Measurements from ENCODE around the gene CRACR2A.

The CRACR2A gene

GRCh38 chr12:3740480-3741231, 12.3 kb downstream of the CRACR2A start:
- Histone ChIP-seq H3K9ac (ENCODE audit: low read length) (no peak overlapping the region), H3K27me3 (replicated peaks; ENCODE audit: control insufficient read depth, insufficient read depth, low read length) (no peaks in the 10 kb centered on the region), H3K36me3 (ENCODE audit: control insufficient read depth, insufficient read depth, low read length, severe bottlenecking) (no peaks in the 10 kb centered on the region), H3K4me1 (ENCODE audit: control insufficient read depth, insufficient read depth, low read length) (peaks cover 9% of the 10 kb centered on the region), H3K4me3 (ENCODE audit: low read length) (no peak overlapping the region), H3K9me3 (ENCODE audit: control insufficient read depth, low read length) (no peaks in the 10 kb centered on the region)
- no peak for DNase-seq (ENCODE audit: low read depth)

DNA sequence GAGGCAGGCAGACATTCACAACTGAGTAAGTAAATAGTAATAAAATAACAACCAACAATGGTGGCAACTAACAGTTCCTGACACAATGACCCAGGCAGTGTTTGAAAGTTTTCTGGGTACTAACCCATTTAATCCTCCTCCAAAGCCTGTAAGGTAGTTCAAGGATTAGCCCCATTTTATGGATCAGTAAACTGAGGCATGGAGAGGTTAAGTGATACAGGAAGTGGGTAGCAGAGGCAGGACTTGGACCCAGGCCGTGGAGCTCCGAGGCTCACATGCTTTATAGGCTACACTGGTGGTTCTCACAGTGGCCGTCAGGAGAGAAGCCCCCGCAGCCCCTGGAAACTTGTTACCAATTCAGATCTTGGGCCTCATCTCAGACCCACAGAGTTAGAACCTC, 17.5 kb downstream of the CRACR2A start:
- H3K9me3 ChIP-seq (ENCODE audit: control insufficient read depth, low read length) = no peaks in the 10 kb centered on the region
- DNase-seq (ENCODE audit: low read depth) = no peak
- no peaks in the 10 kb centered on the region for H3K4me1 ChIP-seq (ENCODE audit: control insufficient read depth, insufficient read depth, low read length)
- H3K27me3 ChIP-seq (replicated peaks; ENCODE audit: control insufficient read depth, insufficient read depth, low read length) = no peaks in the 10 kb centered on the region
- H3K9ac ChIP-seq (ENCODE audit: low read length) = no peak overlapping the region
- no peaks in the 10 kb centered on the region for H3K36me3 ChIP-seq (ENCODE audit: control insufficient read depth, insufficient read depth, low read length, severe bottlenecking)
- no peak overlapping the region for H3K4me3 ChIP-seq (ENCODE audit: low read length)

GRCh38 chr12:3732901-3733300, 20.0 kb downstream of the CRACR2A start:
- Histone ChIP-seq H3K4me3 (ENCODE audit: low read length) (no peak overlapping the region), H3K9me3 (ENCODE audit: control insufficient read depth, low read length) (no peaks in the 10 kb centered on the region), H3K36me3 (ENCODE audit: control insufficient read depth, insufficient read depth, low read length, severe bottlenecking) (no peaks in the 10 kb centered on the region), H3K9ac (ENCODE audit: low read length) (no peak overlapping the region), H3K27me3 (replicated peaks; ENCODE audit: control insufficient read depth, insufficient read depth, low read length) (no peaks in the 10 kb centered on the region), H3K4me1 (ENCODE audit: control insufficient read depth, insufficient read depth, low read length) (peaks cover 9% of the 10 kb centered on the region)
- no peak for DNase-seq (ENCODE audit: low read depth)

GRCh38 chr12:3730111-3730510, 22.8 kb downstream of the CRACR2A start:
- H3K9ac ChIP-seq (ENCODE audit: low read length) = no peak overlapping the region
- H3K9me3 ChIP-seq (ENCODE audit: control insufficient read depth, low read length) = no peaks in the 10 kb centered on the region
- H3K27me3 ChIP-seq (replicated peaks; ENCODE audit: control insufficient read depth, insufficient read depth, low read length) = no peaks in the 10 kb centered on the region
- H3K4me1 ChIP-seq (ENCODE audit: control insufficient read depth, insufficient read depth, low read length) = peaks cover 20% of the 10 kb centered on the region
- H3K4me3 ChIP-seq (ENCODE audit: low read length) = no peak overlapping the region
- no peaks in the 10 kb centered on the region for H3K36me3 ChIP-seq (ENCODE audit: control insufficient read depth, insufficient read depth, low read length, severe bottlenecking)
- DNase-seq (ENCODE audit: low read depth) = no peak

DNA sequence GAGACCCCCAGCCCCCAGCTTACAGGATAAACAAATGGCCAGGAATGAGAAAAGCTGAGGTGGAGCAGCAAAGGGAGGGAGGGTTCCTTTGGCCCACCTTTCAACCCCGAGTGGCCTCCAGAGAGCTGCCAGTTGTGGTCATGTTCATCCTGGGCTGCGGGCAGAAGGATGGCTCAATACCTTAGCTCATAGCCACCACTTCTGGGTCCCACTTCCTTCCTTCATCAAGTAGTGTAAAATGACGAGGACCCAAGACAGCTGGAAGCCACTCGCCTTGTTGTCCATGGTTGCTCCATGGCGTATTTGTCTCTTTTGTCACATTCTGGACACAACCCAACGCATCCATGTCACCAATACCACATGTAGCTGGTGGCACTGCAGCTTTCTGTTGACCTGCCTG, 24.2 kb downstream of the CRACR2A start:
- H3K27me3 ChIP-seq (replicated peaks; ENCODE audit: control insufficient read depth, insufficient read depth, low read length) = no peaks in the 10 kb centered on the region
- no peak overlapping the region for H3K9ac ChIP-seq (ENCODE audit: low read length)
- peaks cover 22% of the 10 kb centered on the region for H3K4me1 ChIP-seq (ENCODE audit: control insufficient read depth, insufficient read depth, low read length)
- no peak overlapping the region for H3K4me3 ChIP-seq (ENCODE audit: low read length)
- no peak for DNase-seq (ENCODE audit: low read depth)
- no peaks in the 10 kb centered on the region for H3K36me3 ChIP-seq (ENCODE audit: control insufficient read depth, insufficient read depth, low read length, severe bottlenecking)
- H3K9me3 ChIP-seq (ENCODE audit: control insufficient read depth, low read length) = no peaks in the 10 kb centered on the region

- peak; percentile 9 for DNase-seq (ENCODE audit: low read depth)
Measured at GRCh38 chr12:3727877-3728632, 24.9 kb downstream of the CRACR2A start.

GRCh38 chr12:3727354-3727753, 25.6 kb downstream of the CRACR2A start:
- no peaks in the 10 kb centered on the region for H3K27me3 ChIP-seq (replicated peaks; ENCODE audit: control insufficient read depth, insufficient read depth, low read length)
- H3K9me3 ChIP-seq (ENCODE audit: control insufficient read depth, low read length) = no peaks in the 10 kb centered on the region
- no peak overlapping the region for H3K9ac ChIP-seq (ENCODE audit: low read length)
- no peak for DNase-seq (ENCODE audit: low read depth)
- H3K4me1 ChIP-seq (ENCODE audit: control insufficient read depth, insufficient read depth, low read length) = peaks cover 22% of the 10 kb centered on the region
- H3K4me3 ChIP-seq (ENCODE audit: low read length) = no peak overlapping the region
- no peaks in the 10 kb centered on the region for H3K36me3 ChIP-seq (ENCODE audit: control insufficient read depth, insufficient read depth, low read length, severe bottlenecking)

More at GRCh38 chr12:3727877-3728632, 24.9 kb downstream of the CRACR2A start:
- H3K4me3 ChIP-seq (ENCODE audit: low read length) = no peak overlapping the region
- peaks cover 22% of the 10 kb centered on the region for H3K4me1 ChIP-seq (ENCODE audit: control insufficient read depth, insufficient read depth, low read length)
- no peaks in the 10 kb centered on the region for H3K27me3 ChIP-seq (replicated peaks; ENCODE audit: control insufficient read depth, insufficient read depth, low read length)
- no peaks in the 10 kb centered on the region for H3K36me3 ChIP-seq (ENCODE audit: control insufficient read depth, insufficient read depth, low read length, severe bottlenecking)
- no peak overlapping the region for H3K9ac ChIP-seq (ENCODE audit: low read length)
- H3K9me3 ChIP-seq (ENCODE audit: control insufficient read depth, low read length) = no peaks in the 10 kb centered on the region

- H3K9ac ChIP-seq (ENCODE audit: low read length) = no peak overlapping the region
- H3K4me3 ChIP-seq (ENCODE audit: low read length) = no peak overlapping the region
- no peaks in the 10 kb centered on the region for H3K9me3 ChIP-seq (ENCODE audit: control insufficient read depth, low read length)
- peaks cover 22% of the 10 kb centered on the region for H3K4me1 ChIP-seq (ENCODE audit: control insufficient read depth, insufficient read depth, low read length)
- no peaks in the 10 kb centered on the region for H3K36me3 ChIP-seq (ENCODE audit: control insufficient read depth, insufficient read depth, low read length, severe bottlenecking)
- DNase-seq (ENCODE audit: low read depth) = no peak
- no peaks in the 10 kb centered on the region for H3K27me3 ChIP-seq (replicated peaks; ENCODE audit: control insufficient read depth, insufficient read depth, low read length)
Measured at GRCh38 chr12:3726456-3726855, 26.5 kb downstream of the CRACR2A start.

DNA sequence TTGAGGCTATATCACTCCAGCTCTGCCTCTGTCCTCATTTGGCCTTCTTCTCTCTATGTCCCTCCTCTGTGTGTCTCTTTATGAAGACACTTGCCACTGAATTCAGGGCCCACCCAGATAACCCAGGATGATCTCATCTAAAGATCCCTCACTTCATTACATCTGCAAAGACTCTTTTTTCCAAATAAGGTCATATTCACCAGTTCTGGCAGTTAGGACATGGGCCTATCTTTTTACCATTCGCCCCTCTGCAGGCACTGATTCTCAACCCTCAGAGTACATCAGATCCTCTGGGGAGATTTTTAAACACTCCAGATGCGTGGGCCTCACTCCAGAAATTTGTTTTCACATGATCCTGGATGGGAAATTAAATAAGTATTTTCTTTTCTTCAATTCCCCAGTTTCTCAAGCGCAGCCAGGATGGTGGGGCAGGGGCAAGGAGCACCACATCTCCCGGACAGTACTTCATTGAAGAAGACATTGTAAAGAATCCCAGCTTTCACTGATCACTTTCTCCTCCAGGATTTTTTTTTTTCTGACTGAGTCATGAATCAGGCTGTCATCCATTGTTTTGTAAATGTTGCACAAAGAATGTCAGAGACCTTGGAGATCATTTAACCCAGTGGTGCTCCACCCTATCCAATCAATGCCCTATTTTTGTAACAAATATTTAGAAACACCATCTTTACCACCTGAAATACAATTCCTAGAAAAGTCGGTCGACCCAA, 27.4 kb downstream of the CRACR2A start:
- H3K4me1 ChIP-seq (ENCODE audit: control insufficient read depth, insufficient read depth, low read length) = peaks cover 22% of the 10 kb centered on the region
- peak overlapping the region; percentile 26 for H3K9ac ChIP-seq (ENCODE audit: low read length)
- H3K27me3 ChIP-seq (replicated peaks; ENCODE audit: control insufficient read depth, insufficient read depth, low read length) = no peaks in the 10 kb centered on the region
- no peak overlapping the region for H3K4me3 ChIP-seq (ENCODE audit: low read length)
- H3K9me3 ChIP-seq (ENCODE audit: control insufficient read depth, low read length) = no peaks in the 10 kb centered on the region
- DNase-seq (ENCODE audit: low read depth) = peak; percentile 3
- no peaks in the 10 kb centered on the region for H3K36me3 ChIP-seq (ENCODE audit: control insufficient read depth, insufficient read depth, low read length, severe bottlenecking)

- H3K36me3 ChIP-seq (ENCODE audit: control insufficient read depth, insufficient read depth, low read length, severe bottlenecking) = no peaks in the 10 kb centered on the region
- H3K4me1 ChIP-seq (ENCODE audit: control insufficient read depth, insufficient read depth, low read length) = peaks cover 22% of the 10 kb centered on the region
- H3K4me3 ChIP-seq (ENCODE audit: low read length) = no peak overlapping the region
- no peaks in the 10 kb centered on the region for H3K9me3 ChIP-seq (ENCODE audit: control insufficient read depth, low read length)
- DNase-seq (ENCODE audit: low read depth) = no peak
- no peaks in the 10 kb centered on the region for H3K27me3 ChIP-seq (replicated peaks; ENCODE audit: control insufficient read depth, insufficient read depth, low read length)
- no peak overlapping the region for H3K9ac ChIP-seq (ENCODE audit: low read length)
Measured at GRCh38 chr12:3723916-3724805, 28.7 kb downstream of the CRACR2A start.

Measured in adipocyte (in vitro differentiated cells).